A673 (cell line): ENCODE measurements around the gene VWA7. TPM values are rescaled to one million over a fixed set of nuclear protein-coding genes. Genes with fewer than 3 reads are reported as not detected.

Source experiments
- BruUV-seq: library from RNA; stranded (reverse); fragments of 400-500 nt; replicated peaks from 2 replicates; lab custom pipeline; 2021; lab: Mats Ljungman, UMichigan
- CTCF ChIA-PET: fragments of 300-600 bp; sonication (Branson Sonifier 250); formaldehyde crosslinking; loops from one replicate; lab custom pipeline; 2022; ENCODE audit warnings: antibody characterized with exemption; lab: Charles Lee
- POLR2A ChIA-PET: fragments of 300-600 bp; sonication (Branson Sonifier 250); formaldehyde crosslinking; loops from one replicate; lab custom pipeline; 2022; ENCODE audit warnings: antibody characterized with exemption; ENCODE audit not compliant: low non-redundant PET; lab: Charles Lee
- DNase-seq: peaks from one replicate; pipeline ENCODE4 v3.0.0-alpha.2; 2015; ENCODE audit warnings: low spot score
- H3K27ac ChIP-seq: fragments of 200-600 bp; sonication (generic); 2 replicates; pipeline ENCODE4 v1.5.1; 2016; ENCODE audit warnings: mixed run types, low read depth, mild to moderate bottlenecking, mixed read lengths, antibody characterized with exemption, low read length; ENCODE audit not compliant: poor library complexity, severe bottlenecking
- H3K27me3 ChIP-seq: fragments of 200-600 bp; sonication (generic); replicated peaks from 2 replicates; pipeline ENCODE4 v1.6.1; 2017; ENCODE audit warnings: mixed run types, low read depth, mild to moderate bottlenecking, mixed read lengths, antibody characterized with exemption, low read length; ENCODE audit not compliant: insufficient read depth, poor library complexity
- H3K36me3 ChIP-seq: fragments of 200-600 bp; sonication (generic); 2 replicates; pipeline ENCODE4 v1.6.1; 2016; ENCODE audit warnings: mixed run types, mild to moderate bottlenecking, mixed read lengths, antibody characterized with exemption, low read length; ENCODE audit not compliant: insufficient read depth, poor library complexity, severe bottlenecking
- H3K4me1 ChIP-seq: fragments of 200-600 bp; sonication (generic); 2 replicates; pipeline ENCODE4 v1.6.1; 2017; ENCODE audit warnings: mixed run types, mild to moderate bottlenecking, mixed read lengths, antibody characterized with exemption, low read length; ENCODE audit not compliant: insufficient read depth, poor library complexity, severe bottlenecking
- H3K4me3 ChIP-seq: fragments of 200-600 bp; sonication (generic); 2 replicates; pipeline ENCODE4 v1.5.1; 2016; ENCODE audit warnings: low read depth, mixed run types, mild to moderate bottlenecking, mixed read lengths, low read length; ENCODE audit not compliant: poor library complexity, severe bottlenecking
- H3K9me3 ChIP-seq: fragments of 200-600 bp; sonication (generic); 2 replicates; pipeline ENCODE4 v1.6.1; 2016; ENCODE audit warnings: mixed run types, low read depth, mild to moderate bottlenecking, mixed read lengths, antibody characterized with exemption, low read length; ENCODE audit not compliant: poor library complexity, severe bottlenecking
- CTCF ChIP-seq: fragments of 300-800, 200-600 bp; sonication (generic); conservative IDR thresholded peaks from 2 replicates; pipeline ENCODE4 v1.5.1; 2017; ENCODE audit warnings: low read depth, mild to moderate bottlenecking, antibody characterized with exemption, low read length, moderate library complexity, mixed read lengths
- EZH2 ChIP-seq: fragments of 200-600 bp; sonication (generic); IDR thresholded peaks from 2 replicates; pipeline ENCODE4 v1.6.1; 2017; ENCODE audit warnings: borderline replicate concordance, low read depth, mild to moderate bottlenecking, mixed read lengths, antibody characterized with exemption, low read length; ENCODE audit not compliant: poor library complexity, severe bottlenecking
- intact Hi-C: fragments of 100-400 bp; cut with micrococcal nuclease; formaldehyde crosslinking; loops from one replicate; pipeline ENCODE4 v1.10.0; 2022; ENCODE audit not compliant: unreplicated experiment
- total RNA-seq: library from RNA; stranded (reverse); gene quantifications from 2 replicates; pipeline ENCODE4 v1.2.3, GENCODE V29; 2021

Gene VWA7
- total RNA-seq, 1 experiment from 2014 or later = 2.8 TPM

DNA sequence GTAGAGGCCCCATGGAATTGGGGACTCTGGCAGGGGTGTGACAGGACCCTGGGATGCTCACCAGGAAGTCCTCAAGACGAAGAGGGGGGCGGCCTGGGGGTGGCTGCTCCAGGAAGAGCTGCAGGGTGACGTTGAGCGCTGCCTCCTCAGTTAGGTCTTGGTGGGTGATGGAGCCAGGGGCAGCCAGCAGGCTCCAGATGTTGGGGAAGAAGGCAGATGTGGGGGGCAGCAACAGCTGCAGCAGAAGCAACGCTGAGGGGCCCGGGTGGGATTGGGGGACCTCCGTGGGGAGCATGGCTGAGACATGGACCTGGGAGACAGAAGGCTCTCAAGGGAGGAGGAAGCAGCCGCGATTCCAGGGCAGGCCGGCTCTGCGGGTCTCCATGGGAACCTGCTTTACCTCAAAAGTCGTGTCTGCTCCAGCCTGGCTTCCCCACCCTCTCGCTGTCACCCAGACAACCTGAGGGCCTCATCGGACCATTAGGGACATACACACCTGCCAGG lies 591 bp downstream of the VWA7 start:
- no peaks in the 10 kb centered on the region for H3K9me3 ChIP-seq
- H3K36me3 ChIP-seq = peaks cover 36% of the 10 kb centered on the region
- no peak overlapping the region for H3K4me3 ChIP-seq
- TF ChIP-seq CTCF (no peak), EZH2 (no peak)
- H3K27ac ChIP-seq = peak overlapping the region; percentile 47
- peaks cover 11% of the 10 kb centered on the region for H3K4me1 ChIP-seq
- ChIA-PET POLR2A (no interaction called here), CTCF (no interaction called here)
- BruUV-seq = no TSS peak
- no peak for DNase-seq
- H3K27me3 ChIP-seq = no peaks in the 10 kb centered on the region
- intact Hi-C loops = no loop called here

- Histone ChIP-seq H3K4me3 (no peak overlapping the region), H3K9me3 (no peaks in the 10 kb centered on the region), H3K27me3 (no peaks in the 10 kb centered on the region), H3K4me1 (peaks cover 11% of the 10 kb centered on the region), H3K36me3 (peaks cover 30% of the 10 kb centered on the region), H3K27ac (no peak overlapping the region)
- no peak for TF ChIP-seq EZH2
- TF ChIP-seq CTCF = no peak
- ChIA-PET POLR2A (interaction anchor here (0.6 kb wide), 1 partner anchor 8 kb away, joined by 3 read pairs; no protein-coding TSS in a partner anchor), CTCF (interaction anchor here (0.6 kb wide), 1 partner anchor 59 kb away, joined by 6 read pairs; no protein-coding TSS in a partner anchor)
- intact Hi-C loops = no loop called here
- no TSS peak for BruUV-seq
- DNase-seq = no peak
These were observed 1.3 kb downstream of the VWA7 start for GRCh38 chr6:31775633-31776484.

DNA sequence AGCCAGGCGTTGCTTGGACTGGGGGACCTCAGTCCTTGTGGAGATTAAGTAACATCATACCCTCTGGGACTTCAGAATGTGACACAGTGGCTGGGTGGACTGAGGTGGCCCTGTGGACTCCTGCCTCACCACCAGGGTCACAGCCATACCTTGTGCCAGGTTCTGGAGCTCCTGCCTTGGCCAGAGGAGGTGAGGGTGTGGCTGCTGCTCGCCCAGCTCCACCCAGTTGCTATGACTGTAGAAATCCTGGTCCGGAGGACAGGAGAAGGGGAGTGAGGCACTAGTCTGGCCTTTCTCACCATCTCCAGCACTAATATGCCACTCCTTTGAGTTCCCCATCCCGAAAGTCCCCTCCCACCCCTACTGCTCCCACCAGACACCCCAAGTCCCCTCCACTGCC lies 1.9 kb downstream of the VWA7 start:
- POLR2A ChIA-PET = interaction anchor here (0.6 kb wide), 2 partner anchors 9 to 27 kb away, joined by 3 read pairs; no protein-coding TSS in a partner anchor

More for the DNA sequence above, 1.9 kb downstream of the VWA7 start:
- Histone ChIP-seq H3K9me3 (no peaks in the 10 kb centered on the region), H3K36me3 (peaks cover 24% of the 10 kb centered on the region), H3K4me3 (no peak overlapping the region), H3K27me3 (no peaks in the 10 kb centered on the region), H3K27ac (no peak overlapping the region), H3K4me1 (peaks cover 11% of the 10 kb centered on the region)
- BruUV-seq = no TSS peak
- DNase-seq = no peak
- TF ChIP-seq EZH2 (no peak), CTCF (no peak)
- CTCF ChIA-PET = interaction anchor here (0.6 kb wide), 1 partner anchor 58 kb away, joined by 6 read pairs; no protein-coding TSS in a partner anchor
- intact Hi-C loops = no loop called here
